GM23248 (cell line): ENCODE measurements around the gene CCDC201.
"Not testable (repeated sequence)": the region's sequence is repeated elsewhere in the genome, so short reads cannot be mapped to it uniquely, and the experiment has no call there.

Source experiments
- EZH2 ChIP-seq: fragments of 200-600 bp; sonication (generic); IDR thresholded peaks from 2 replicates; pipeline ENCODE4 v1.6.1; 2018; ENCODE audit warnings: antibody characterized with exemption, mild to moderate bottlenecking; ENCODE audit not compliant: insufficient read depth, poor library complexity, severe bottlenecking
- EZH2phosphoT487 ChIP-seq: fragments of 200-600 bp; sonication (generic); IDR thresholded peaks from 2 replicates; pipeline ENCODE4 v1.6.1; 2018; ENCODE audit warnings: antibody characterized with exemption, moderate library complexity, mild to moderate bottlenecking, low read depth; ENCODE audit not compliant: insufficient read depth

DNA sequence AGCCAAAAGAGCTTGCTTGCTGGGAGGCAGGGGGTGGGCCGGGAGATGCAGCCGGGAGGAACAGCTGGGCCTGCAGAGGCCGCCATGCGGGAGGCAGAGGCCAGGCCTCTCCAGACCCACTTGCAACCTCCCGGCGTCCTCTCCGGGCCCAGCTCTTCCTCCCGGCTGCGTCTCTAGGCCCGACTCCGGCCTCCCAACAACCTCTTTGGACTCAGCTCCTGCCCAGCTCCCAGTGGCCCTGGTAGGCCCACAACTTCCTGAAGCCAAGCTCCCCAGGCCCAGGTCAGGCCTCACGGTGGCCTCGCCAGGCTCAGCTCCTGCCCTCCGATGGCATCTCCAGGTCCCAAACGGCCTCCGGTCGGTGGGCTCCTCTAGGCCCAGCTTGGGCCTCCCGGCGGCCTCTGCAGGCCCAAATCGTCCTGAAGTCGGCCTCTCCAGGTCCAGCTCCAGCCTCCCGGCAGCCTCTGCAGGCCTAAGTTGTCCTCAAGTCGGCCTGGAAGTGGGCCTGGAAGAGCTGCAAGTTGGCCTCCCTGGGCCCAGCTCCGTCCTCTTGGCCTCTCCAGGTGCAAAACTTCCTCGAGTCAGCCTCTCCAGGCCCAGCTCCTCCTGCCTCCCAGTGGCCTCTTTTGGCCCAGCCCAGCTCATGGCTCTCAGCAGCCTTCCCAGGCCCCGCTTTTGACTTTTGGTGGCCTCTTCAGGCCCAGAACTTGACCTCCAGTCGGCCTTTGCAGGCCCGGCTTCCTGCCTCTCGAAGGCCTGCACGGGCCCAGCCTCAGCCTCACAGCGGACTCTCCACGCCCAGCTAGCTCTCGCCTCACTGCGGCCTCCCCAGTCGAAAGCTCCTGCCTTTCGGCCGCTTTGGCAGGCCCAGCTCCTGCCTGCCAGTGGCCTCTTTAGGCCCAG is 58.4 kb downstream of the CCDC201 start:
- not testable (repeated sequence) for TF ChIP-seq EZH2phosphoT487, EZH2
